COLO668 (cell line): ENCODE data around the gene CACNA2D3.

ENCODE experiments used
- DNase-seq: peaks from one replicate; lab custom pipeline; 2025; ENCODE audit not compliant: unreplicated experiment; lab: John Stamatoyannopoulos, UW

The CACNA2D3 gene

DNA sequence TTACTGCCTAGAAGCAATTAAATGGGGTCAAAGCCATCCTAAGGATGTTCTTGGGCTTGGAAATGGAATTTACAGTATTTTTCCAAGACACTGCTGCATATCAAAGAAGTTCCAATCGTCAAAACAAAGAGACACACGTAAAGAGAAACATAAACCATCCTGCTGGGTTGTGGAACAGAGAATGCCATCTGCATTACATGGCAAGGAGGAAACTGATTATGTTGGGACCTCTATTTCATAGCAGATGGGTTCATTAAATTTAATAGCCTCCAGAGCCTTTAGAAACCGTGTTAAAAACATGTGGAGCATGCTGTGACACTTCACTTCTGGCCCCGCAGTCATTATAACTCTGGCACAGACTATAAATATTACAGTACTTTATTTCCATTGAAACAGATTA, 650.9 kb downstream of the CACNA2D3 start:
- no peak for DNase-seq

DNA sequence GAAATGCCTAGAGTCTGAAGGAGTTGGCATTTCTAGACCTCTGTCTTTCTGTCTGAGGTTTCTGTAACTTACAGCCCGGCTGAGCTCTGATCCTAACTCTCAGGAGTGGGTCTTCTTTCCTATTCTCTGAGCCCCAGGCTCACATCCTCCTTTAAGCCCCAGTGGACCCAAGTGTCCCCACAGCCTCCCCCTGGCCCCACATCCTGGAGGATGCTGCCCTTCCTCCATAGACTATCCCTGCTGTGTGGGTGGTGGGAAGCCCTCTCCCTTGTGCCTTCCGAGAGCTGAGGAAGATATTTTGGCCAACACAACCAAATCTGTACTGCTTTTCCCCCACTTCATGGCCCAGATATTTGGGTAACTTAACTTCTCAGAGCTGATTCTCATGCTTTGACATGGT, 654.2 kb downstream of the CACNA2D3 start:
- no peak for DNase-seq

GRCh38 chr3:54777141-54777540, 654.8 kb downstream of the CACNA2D3 start:
- DNase-seq: no peak

DNA sequence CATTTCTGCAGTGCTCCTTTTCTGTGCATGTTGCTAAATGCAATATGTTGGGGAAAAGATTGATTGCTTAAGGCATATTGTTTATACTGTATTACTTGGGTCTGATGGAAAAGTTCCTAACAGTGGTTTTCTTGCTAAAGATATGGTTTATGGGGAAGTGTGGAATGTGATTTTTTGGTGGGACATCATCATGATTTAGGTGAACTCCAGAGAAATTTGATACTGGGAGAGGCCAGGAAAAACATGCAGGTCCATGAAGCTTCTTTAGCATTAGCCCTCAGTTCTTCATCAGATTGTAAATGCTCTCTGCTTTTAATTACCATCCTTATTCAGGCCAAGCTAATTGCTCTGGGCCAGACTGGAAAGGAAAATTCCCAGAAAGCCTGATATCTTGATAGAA, 658.0 kb downstream of the CACNA2D3 start:
- DNase-seq: no peak

DNA sequence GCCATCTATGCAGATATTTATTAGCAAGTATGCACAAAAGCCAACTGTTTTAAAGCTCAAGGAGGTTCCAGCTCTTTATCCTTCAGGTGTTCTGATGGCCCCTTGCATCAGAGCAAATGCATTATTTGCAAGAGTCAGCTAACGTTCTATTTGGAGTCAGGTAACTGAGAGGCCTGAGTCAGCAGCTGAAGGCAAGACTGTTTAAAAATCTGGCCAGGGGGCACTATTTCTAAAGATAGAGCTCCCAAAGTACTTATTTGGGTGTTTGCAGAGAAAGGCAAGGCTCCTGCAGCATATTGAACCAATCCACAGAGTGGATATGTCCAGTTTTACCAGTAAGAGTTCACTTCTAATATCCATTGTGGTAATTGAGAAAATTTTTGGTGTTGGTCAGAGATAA, 659.4 kb downstream of the CACNA2D3 start:
- no peak for DNase-seq

DNA sequence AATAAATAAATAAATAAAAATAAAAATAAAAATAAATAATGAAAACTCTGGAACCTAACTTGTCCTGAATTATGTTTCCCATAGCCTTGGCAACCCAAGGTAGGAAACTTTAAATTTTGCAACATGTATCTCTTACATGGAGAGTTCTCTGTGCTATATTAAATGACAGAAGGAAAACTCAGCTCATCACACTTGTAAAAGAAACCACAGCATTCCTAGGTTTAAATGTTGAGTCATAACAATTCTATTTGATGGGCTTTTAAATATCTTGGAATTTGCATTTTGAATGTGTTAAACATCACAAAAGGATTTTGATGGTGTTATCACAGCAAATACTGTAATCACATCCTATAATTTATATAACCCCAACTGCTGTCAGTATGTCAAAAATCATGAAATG, 661.3 kb downstream of the CACNA2D3 start:
- DNase-seq: no peak

DNA sequence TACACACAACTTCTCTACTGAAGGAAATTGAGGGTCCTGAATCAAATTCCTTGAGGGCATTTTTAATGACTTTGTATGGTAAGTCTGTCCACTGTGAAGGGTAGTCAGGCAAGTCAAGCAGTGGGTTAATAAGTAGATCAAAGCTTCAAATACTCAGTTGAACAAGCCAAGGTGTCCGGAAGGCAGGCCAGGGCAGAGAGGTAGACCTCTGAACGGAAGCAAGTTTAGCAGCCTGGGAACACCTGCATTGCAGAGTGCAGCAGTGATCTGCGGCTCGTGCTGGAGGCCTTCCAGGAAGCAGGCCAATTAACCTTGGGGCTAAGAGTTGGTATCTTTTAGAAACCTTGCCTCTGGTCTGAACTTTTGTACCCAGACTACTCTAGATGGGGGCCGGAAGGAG, 661.7 kb downstream of the CACNA2D3 start:
- no peak for DNase-seq

DNA sequence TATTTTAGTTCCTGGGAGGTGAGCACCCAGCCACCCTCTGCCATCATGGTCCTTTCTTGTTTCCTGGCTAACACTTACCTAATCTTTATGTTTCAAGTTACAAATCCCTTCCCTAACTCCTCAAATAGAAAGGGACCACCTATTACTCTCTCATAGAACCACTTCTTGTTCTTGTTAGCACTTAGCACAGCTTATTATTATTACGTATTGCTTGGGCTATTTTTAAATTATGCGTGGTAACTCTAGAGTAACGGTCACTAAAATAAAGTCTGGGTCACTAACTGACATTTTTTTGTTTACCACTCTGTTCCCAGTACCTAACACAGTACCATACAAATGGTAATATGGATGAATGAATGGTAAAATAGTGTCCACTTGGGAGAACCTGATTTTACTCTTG, 663.6 kb downstream of the CACNA2D3 start:
- DNase-seq: no peak

- DNase-seq: no peak
Measured at GRCh38 chr3:54790051-54790450, 667.7 kb downstream of the CACNA2D3 start.

DNA sequence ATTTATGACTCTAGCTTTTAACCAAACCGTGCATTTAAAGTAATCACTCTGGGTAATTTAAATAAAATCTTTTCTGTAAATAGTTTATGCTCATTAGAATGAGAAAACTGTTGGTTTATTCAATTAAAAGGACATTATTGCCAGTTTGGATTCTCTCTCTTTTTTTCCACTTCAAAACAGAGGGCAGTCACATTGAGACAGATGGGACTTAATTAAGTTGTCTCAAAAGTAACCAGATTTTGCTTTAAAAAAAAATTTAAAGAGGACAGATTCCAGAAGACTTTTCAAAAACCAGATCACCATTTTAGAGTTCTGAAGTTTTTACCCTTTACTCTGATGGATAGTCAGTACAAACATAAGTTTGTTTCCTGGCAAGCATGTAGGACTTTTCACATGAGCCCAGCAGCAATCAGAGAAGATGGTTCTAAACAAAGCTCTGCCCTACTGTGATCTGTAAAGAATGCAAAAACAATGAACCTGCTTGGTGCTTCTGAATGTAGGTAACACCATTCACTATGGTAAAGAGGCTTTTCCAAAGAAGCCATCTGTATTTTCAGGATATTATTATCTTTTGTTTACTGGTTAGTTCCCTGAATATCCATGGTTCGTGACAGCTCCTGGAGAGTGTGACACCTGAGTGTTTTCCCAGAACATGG, 669.3 kb downstream of the CACNA2D3 start:
- no peak for DNase-seq

- DNase-seq: no peak
Measured at GRCh38 chr3:54792584-54792983, 670.2 kb downstream of the CACNA2D3 start.

DNA sequence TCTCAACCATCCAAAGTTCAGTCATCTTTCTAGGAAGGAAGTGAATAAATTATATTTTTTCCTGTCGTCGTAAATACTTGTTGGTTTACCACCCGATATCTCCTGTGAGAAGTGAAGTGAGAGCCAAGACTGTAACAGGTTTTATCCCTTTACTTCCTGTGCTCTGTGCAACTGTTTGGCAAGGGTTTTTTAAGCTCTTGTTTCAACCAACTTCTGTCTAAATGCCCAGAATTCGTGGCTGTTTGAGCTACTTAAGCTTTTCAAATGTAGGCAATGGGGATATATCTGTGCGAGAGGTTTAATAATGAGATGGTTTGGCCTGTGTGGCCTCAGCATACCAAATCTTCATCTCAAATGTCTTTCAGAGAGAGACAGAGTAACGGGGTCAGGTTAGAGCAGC, 670.8 kb downstream of the CACNA2D3 start:
- DNase-seq: no peak

DNA sequence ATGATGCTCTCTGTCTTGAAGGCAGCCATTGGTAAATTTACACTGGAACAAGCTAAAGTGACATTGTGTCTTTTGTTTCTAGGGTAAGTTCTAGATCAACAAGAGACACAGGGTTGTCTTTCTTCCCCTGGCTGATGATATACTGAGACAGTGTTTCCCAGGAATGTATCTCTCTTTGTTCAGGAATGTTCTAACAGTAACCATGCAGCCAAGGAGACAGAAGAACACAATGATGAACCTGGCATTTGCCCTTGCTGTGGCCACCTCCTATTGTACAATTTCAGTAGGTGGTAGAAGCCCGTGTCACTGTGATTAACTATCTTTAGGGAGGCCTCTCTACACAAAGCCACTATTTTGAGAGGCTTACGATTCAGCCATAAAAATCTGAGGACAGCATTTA, 674.8 kb downstream of the CACNA2D3 start:
- DNase-seq: no peak

DNA sequence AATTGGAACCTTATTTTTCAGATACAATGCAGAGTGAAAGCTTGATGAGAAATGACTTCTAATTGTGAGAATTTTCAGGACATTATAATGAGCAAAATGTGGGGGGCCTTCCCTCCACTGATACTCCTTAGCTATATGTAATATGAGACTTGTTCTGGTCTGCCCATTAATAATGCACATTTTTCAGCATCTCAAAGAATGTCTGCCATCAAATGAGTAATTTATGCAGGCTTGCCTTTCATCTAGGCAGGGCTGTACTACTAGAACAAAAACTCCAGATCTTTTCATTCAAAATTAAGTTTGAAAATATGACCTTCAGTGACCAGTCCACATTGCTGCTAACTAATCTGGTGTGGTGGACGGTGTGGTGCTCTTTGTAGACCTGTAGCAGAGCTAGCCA, 678.1 kb downstream of the CACNA2D3 start:
- DNase-seq: no peak

DNA sequence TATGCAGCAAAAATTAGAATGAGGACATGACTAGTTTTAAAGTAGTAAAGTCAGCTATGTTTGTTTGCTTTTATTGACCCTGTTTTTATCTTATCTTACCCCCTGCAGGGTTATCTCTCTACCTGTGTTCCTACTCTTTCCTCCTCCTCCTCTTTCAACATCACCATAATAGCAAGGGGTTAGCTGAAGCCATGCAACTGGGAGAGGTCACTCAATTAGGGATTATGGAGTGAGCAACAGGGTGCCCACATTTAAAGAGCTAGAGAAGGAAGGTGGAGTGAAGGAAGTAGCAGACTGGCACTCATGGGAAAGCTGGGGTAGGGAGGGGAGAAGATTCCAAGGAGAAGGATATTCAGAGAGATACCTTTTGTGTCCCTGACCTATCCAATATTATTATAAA, 679.6 kb downstream of the CACNA2D3 start:
- no peak for DNase-seq

GRCh38 chr3:54810401-54810800, 688.0 kb downstream of the CACNA2D3 start:
- DNase-seq: no peak

DNA sequence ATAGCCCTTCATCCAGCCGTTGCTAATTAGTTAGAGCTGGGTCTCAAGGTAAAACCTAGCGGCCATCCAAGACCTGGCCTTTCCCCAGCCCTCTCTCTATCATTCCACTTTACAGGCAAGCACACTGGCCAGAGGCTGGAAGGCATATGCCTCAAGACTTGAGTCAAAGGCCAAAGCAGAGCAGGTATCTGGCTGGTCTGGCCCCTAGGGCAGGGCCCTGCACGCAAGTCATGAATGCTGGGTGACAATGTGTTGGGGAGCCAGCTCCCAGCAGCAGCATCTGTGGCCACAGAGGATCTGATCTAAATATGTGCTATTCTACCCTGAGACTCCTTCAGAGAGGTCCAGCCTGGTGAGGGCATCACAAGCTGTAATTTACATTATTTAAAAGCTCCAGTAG, 691.9 kb downstream of the CACNA2D3 start:
- no peak for DNase-seq

- no peak for DNase-seq
Measured at GRCh38 chr3:54817628-54818027, 695.3 kb downstream of the CACNA2D3 start.

DNA sequence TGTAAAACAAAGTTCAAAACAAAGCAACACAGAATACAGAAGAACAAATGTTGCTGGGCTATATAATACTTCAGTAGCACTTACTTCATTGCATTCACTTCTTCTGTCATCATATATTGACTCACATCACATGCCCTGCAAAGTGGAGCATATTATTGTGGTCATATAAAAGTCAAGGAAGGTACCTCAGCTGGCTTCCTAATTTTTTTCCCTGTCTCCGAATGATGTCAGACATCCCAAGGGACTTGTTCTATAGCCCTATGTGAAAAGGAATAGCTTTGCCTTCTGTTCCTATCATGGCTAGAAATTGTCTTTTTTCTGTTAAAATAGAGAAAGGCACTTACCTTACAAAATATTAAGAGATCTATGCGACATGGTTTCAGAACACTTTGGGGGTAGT, 696.1 kb downstream of the CACNA2D3 start:
- DNase-seq: no peak

- no peak for DNase-seq
Measured at GRCh38 chr3:54818942-54819341, 696.6 kb downstream of the CACNA2D3 start.

DNA sequence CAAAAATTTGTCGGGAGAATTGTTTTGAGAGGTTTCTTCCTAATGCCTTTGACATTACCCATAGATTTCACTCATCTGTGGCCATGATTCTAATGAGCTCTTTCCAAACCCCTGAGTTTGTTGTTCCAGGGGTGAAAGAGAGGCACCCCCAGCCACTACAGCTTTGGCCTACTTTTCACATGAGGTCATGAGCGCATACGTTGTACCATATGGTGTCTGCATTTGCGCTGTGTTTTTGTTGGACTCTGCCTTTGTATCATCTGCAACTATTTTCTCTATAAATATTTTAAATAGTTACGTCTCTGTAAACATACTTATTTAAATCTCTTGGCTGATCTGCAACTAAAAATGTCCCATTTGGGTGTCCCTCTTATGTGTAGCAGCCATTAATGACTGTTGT, 697.6 kb downstream of the CACNA2D3 start:
- no peak for DNase-seq

DNA sequence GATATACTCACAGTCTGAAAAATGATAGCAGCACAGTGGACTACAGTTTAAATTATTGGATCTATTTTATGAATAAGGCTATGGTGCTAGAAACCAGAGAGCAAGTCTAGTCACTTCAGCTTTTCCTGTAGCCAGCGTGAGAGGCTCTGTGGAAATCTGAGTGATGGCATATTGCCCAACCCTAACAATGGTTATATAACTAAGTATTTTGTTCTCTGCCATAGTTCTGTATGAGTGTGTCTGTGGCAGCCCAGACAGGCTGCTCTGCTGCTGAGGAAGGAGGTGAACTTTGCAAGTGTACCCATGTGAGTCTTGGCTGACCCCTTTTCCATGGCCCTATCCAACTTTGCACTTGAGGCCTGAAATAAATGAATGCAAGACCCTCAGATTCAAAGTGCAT, 699.9 kb downstream of the CACNA2D3 start:
- no peak for DNase-seq

GRCh38 chr3:54826251-54826691, 703.9 kb downstream of the CACNA2D3 start:
- no peak for DNase-seq
